Daoy (cell line): Measurements from ENCODE around the gene POGLUT2. TPM values are rescaled to one million over a fixed set of nuclear protein-coding genes. Genes with fewer than 3 reads are reported as not detected.
A peak's percentile ranks its signal among the peaks of the same experiment; 100 is the strongest.

Experiments used
- DNase-seq: peaks from one replicate; pipeline ENCODE4 v3.0.0-alpha.2; 2015; ENCODE audit warnings: low read depth
- total RNA-seq: library from RNA; depleted of rRNA; stranded (reverse); fragments of >200 nt; shearing (Covaris generic); gene quantifications from 2 replicates; pipeline ENCODE4 v1.2.3, GENCODE V29; 2014; rRNA removed

POGLUT2 gene
- total RNA-seq = 5.8 and 6.6 TPM in 2 replicates

DNA sequence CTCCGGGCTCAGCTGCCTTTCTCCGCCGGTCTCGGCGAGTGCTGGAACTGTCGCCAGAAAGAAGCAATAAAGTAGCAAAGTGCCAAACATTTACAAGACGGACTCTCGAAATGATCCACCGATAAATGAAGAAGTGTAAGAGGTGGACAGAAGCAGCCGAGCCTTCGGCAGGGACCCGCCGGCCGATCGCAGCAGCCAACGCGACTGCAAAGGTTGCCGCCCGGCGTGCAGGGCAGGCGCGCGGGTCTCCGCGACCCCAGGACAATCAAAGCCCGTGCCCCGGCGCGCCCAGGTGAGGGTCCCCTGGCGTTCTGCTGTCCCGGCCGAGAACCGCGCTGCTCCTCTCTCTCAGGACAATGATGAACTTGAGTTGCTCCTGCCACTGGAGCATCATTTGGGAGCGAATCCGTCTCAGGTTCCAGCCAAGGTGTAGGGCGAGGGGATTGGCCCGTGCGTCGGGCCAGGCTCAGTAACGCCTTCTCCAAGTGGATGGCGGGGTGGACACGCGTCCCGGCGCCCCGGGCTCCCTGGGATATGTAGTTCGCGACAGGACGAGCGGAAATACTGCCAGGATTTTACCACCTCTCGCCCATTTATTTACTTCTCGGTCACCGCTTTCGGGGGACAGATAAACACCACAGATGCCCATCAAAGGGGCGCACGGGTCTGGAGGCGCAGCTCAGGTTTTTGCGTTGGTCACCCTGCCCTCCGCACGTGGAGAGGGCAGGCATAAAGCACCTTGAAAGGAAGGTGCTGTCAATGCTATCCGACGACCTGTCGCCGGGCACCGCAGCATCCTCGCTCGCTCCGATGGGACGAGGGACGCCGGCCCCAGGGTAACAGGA lies at the start of gene POGLUT2, which contains the start of gene BIVM:
Gene POGLUT2, minus strand, starts transcription at position 396 of the 845 bp plus-strand sequence. Its CDS starts 306 bp downstream, at position 90.
Gene BIVM, plus strand, starts transcription at position 539 of the 845 bp plus-strand sequence. CDS start 8,149 bp downstream, outside the sequence.
- DNase-seq = peak; percentile 94

DNA sequence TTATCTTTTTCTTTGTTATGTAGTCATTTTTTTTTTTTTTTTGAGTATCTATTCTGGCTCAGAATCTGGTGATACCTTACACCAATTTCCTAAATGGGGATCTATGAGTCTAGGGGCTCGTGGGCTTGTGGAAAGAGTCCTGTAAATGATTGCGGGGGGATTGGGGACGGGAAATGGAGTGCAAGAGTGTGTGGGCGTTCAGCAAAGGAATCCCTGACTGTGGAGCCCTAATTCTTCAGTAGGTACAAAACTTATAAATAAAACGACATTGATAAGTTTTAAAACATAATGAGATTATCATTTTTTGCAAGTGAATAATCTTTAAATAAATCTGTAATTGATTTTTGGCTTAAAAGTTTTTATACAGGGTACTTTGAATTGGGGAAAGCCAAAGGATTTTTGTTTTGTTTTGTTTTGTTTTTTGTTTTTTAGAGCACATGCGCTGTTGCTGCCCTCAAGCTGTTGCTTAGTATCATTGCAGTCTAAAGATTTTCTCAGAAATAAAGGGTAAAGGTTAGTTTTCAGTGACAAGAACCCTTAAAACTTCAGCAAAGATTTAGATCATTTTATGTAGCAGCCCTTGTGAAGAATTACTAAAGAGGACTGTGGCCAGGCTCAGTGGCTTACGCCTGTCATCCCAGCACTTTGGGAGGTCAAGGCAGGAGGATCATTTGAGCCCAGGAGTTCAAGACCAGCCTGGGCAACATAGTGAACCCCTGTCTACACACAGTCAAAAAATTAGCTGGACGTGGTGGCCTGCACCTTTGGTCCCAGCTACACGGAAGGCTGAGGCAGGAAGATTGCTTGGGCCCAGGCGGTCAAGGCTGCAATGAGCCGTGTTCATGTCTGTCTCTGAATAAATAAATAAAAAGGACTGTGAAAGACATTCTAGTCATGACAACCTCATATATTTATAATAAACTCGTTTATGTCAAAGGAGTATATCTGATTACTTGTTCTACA lies 48.8 kb upstream of the POGLUT2 start:
- DNase-seq = no peak

DNA sequence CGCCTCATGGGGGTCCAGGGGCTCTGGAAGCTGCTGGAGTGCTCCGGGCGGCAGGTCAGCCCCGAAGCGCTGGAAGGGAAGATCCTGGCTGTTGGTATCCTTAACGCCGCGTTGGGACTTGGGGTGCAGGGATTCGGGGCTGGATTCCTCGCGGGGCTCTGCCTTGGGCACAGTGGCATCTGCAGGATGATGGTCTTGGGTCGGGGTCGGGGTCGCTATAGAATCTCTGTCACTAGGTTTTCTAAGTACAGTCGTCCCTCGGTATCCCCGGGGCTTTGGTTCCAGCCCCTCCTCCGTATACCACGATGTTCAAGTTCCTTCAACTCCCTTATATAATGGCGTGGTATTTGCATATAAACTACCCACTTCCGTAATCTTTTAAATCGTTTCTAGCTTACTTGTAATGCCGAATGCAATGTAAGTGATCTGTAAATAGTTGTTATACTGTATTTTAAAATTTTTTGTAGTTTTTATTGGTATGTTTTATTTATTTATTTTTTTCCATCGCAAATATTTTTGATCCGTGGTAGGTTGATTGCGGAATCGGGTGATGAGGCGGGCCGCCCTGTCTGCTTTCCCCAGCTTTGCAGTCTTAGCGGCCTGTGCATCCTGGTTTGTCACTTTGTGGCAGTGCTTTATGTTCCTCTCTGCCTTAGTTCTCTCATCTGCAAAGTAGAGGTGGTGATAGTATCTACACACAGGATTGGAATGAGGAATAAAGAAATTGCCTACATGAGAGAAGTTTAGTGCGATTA lies 47.7 kb upstream of the POGLUT2 start:
- DNase-seq = peak; percentile 29

GRCh38 chr13:102845630-102846260 lies 47.0 kb upstream of the POGLUT2 start, which contains the start of gene ERCC5:
TSS of gene ERCC5 (plus strand) at chr13:102846032. CDS start at chr13:102846267, 235 bp downstream.
- DNase-seq = peak; percentile 92

- DNase-seq = no peak
Observed at GRCh38 chr13:102845289-102845629, 46.5 kb upstream of the POGLUT2 start.

DNA sequence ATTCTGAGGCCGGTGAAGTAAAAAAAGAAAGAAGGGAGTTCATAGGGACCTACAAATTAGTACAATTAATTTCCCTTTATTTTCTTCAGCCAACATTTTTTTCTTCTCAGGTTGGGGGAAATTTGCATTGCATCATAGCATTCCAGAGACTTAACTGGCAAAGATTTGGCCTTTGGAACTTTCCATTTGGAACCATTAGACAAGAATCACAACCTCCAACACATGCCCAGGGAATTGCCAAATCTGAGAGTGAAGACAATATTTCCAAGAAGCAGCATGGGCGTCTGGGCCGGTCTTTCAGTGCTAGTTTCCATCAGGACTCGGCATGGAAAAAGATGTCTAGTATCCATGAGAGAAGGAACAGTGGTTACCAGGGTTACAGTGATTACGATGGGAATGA lies 40.7 kb upstream of the POGLUT2 start:
- no peak for DNase-seq

DNA sequence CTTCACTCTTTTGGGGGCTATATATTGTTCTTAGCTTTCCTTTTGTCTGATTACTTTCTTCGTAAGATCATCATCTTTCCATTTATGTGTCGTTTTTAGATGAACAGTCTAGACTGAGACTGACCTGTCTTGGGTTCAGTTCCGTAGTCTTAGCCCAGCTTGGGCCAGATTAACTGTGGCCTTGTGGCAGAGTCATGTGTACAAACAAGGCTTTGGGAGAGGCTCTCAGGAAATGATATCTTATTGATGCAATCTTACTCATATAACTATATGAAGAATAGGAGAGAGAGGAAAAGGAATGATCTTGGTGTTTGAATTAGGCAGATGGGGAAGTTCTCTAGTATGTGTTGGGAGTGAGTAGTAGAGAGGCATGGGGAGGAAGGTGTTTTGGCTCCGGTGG lies 40.2 kb upstream of the POGLUT2 start:
- DNase-seq = no peak

- DNase-seq = no peak
Observed at GRCh38 chr13:102838273-102838672, 39.5 kb upstream of the POGLUT2 start.

DNA sequence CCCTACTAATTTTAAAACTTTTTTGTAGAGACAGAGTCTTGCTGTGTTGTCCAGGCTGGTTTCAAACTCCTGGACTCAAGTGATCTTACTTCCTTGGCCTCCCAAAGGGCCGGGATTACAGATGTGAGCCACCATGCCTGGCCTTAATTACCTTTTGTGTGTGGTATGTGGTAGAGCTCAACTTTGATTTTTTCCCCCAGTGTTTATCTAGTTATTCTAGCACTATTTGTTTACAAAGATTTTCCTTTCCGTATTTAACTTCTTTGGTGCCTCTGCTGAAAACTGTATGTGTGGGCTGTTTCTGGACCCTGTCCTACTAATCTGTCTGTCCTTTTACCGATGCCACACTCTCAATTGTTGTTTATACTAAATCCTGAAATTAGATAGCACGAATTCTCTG lies 37.7 kb upstream of the POGLUT2 start:
- DNase-seq = no peak

DNA sequence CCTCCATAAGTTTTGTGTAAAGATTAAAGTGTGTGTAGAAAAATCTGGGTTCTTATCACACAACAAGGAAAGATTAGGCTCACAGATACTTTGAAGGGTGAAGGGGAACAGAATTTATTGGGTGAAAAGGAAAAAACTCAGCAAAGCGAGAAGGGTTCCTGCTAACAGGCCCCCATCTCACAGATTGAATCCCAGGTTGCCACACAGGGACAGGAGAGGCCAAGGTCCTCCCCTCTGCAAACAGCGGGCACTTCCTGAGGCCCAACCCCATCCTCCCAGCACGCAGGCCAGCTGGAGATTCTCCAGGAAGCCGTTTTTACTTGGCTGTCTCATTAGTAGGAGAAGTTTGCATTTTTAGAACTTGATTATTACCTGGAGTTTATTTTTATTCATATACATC lies 31.9 kb upstream of the POGLUT2 start:
- no peak for DNase-seq

- DNase-seq = peak; percentile 61
Observed at GRCh38 chr13:102825921-102826706, 27.3 kb upstream of the POGLUT2 start.

DNA sequence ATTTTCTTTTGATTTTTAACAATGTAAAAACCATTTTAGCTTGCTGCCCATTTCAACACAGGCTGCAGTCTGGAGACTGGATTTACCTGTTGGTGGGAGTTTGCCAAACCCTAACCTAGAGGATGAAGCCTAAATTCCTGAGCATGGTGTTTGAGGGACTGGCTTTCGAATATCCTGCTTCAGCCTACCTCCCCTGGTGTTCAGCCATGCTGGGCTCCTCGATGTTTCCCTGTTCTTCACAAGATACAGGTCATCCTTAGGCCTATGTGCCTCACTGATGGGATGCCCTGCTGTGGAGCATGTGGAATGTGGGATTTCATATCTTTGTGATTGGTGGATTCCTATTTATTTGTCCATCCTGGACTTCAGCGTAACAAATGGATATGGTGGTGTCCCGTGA lies 26.6 kb upstream of the POGLUT2 start:
- no peak for DNase-seq

- no peak for DNase-seq
Observed at GRCh38 chr13:102817907-102818306, 19.1 kb upstream of the POGLUT2 start.

DNA sequence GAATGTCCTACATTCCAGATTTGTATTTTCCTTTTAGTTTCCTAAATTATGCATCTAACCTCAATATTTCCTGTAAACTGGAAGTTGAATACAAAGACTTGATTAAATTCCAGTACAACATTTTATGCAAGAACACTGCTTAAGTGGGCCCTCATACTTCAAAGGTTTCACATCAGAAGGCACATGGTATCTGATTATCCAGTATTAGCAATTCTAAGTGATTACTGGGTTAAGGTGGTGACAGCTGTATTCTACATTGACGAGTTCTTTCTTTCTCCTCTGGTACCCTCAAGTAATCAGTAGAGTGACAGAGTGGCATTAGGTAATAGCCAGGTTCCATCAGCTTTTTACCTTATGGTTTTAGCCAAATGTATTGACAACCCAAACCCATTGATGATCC lies 18.5 kb upstream of the POGLUT2 start:
- DNase-seq = no peak

- no peak for DNase-seq
Observed at GRCh38 chr13:102816708-102817107, 17.9 kb upstream of the POGLUT2 start.

GRCh38 chr13:102815788-102816187 lies 17.0 kb upstream of the POGLUT2 start:
- no peak for DNase-seq

- no peak for DNase-seq
Observed at GRCh38 chr13:102814793-102815192, 16.0 kb upstream of the POGLUT2 start.

DNA sequence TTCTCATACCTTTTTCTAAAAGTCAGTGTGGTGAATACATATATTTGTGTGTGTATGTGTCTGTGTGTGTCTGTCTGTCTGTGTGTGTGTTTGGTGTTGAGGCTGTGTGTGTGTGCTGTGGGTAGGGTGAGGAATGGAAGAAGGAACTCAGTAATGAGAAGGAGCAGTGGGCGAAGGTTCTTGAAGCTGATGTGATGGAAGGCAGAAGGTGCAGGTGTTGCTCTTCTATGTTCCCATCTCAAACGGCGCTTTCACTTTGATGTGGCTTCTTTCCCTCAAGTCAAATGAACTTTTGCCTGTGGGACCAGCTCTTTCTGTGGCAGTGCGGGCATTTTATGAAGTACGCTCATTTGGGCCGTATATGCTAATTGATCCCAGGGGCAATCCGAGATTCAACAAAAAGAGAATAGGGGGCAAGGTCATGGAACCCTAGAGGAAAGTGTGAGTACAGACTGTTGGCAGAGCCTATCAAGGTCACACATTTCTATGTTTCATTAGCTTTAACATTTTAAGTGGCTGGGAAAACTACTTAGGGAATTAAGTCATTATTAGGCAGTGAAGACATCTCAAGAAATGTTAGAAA lies 15.3 kb upstream of the POGLUT2 start:
- no peak for DNase-seq

DNA sequence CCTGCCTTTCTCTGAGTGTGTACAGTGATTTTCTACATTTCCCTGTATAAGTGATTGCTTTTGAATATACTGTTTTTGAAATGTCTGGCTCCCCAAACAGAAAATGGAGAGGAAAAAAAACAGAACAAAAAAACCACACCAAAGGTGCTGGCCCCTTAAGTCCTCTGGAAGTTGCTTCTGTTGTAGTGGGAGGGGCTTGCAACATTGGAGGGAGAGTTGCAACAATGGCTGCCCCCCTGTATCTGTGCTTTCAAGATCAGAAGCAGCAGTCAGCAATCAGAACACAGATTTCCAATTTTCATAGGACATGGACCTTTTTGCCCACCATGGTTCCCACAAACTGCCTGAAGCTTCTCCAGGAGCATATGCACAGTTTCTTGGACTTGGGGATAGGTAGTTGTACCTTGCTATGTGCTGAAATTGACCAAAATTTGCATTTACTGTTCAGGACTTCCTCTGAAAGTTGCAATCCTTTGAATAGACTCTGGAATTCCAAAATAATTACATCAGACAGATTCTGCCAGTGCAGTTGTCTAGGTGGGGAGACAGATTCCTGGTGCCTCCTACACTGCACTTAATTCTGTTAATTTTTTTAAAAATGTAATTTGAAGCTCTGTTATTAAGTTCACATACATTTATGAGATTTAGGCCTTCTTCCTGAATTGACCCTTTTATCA lies 14.0 kb upstream of the POGLUT2 start:
- DNase-seq = no peak
